Mammary epithelial cell (primary cell): Measurements from ENCODE around the gene INTS14.

Experiments used
- CTCF ChIP-seq, 2 donors: IDR thresholded peaks in 1 of 2; conservative IDR thresholded peaks in 1 of 2; 2 replicates each; pipeline ENCODE4 v1.5.1; 2011 to 2012; ENCODE audit warnings: inconsistent platforms in 2 of 2, low read length in 2 of 2, mild to moderate bottlenecking in 2 of 2, control low read depth in 1 of 2, low read depth in 1 of 2; ENCODE audit not compliant: insufficient read depth in 1 of 2; ENCODE audit errors: extremely low read depth in 1 of 2
- EZH2 ChIP-seq: IDR thresholded peaks from 2 replicates; pipeline ENCODE4 v1.6.1; 2012; ENCODE audit warnings: low read length, inconsistent platforms, borderline replicate concordance

- TF ChIP-seq CTCF (conservative IDR thresholded peaks at IDR 0.05 in 1 of 2, IDR thresholded peaks at IDR 0.05 in 1 of 2; ENCODE audit: extremely low read depth in 1 of 2, insufficient read depth in 1 of 2, low read depth in 1 of 2, low read length in 2 of 2) (no peak), EZH2 (no peak)
Measured at GRCh38 chr15:65634356-65634755, 23.4 kb upstream of the INTS14 start.
